Sigmoid colon (tissue), 7 donors: Measurements from ENCODE around the gene UST. TPM values are rescaled to one million over a fixed set of nuclear protein-coding genes. Genes with fewer than 3 reads are reported as not detected.

ENCODE experiments used
- DNase-seq: peaks from one replicate; pipeline ENCODE4 v3.0.0-alpha.2; 2019
- H3K27ac ChIP-seq, 4 donors: fragments of 200-600 bp; sonication (generic); one replicate each; pipeline ENCODE4 v1.5.1; 2016 to 2019; ENCODE audit warnings: mild to moderate bottlenecking in 1 of 4
- H3K27me3 ChIP-seq, 3 donors: fragments of 200-600 bp; sonication (generic); one replicate each; pipeline ENCODE4 v1.5.1; 2019; ENCODE audit warnings: mild to moderate bottlenecking in 1 of 3
- H3K36me3 ChIP-seq, 4 donors: fragments of 200-600 bp; sonication (generic); one replicate each; pipeline ENCODE4 v1.5.1; 2016 to 2019
- H3K4me1 ChIP-seq, 4 donors: fragments of 200-600 bp; sonication (generic); one replicate each; pipeline ENCODE4 v1.5.1; 2017 to 2019
- H3K4me3 ChIP-seq, 4 donors: fragments of 200-600 bp; sonication (generic); one replicate each; pipeline ENCODE4 v1.5.1; 2017 to 2019; ENCODE audit warnings: mild to moderate bottlenecking in 2 of 4, moderate library complexity in 1 of 4
- H3K9me3 ChIP-seq, 4 donors: fragments of 200-600 bp in 3 of 4; sonication (generic) in 3 of 4; one replicate each; pipeline versions ENCODE4 v1.5.1 to v1.6.1; 2013 to 2019
- CTCF ChIP-seq, 4 experiments: fragments of 450-650 bp in 3 of 4; fragments of 200-600 bp in 1 of 4; IDR thresholded peaks; one replicate each; pipeline ENCODE4 v1.5.1; 2016 to 2019; ENCODE audit warnings: antibody characterized with exemption in 4 of 4, mild to moderate bottlenecking in 3 of 4, moderate library complexity in 2 of 4
- EP300 ChIP-seq, 4 donors: sonication (generic); formaldehyde crosslinking; IDR thresholded peaks; one replicate each; pipeline ENCODE4 v1.6.1; 2017; ENCODE audit warnings: antibody characterized with exemption in 4 of 4
- POLR2A ChIP-seq, 2 donors: fragments of 450-650 bp; IDR thresholded peaks; one replicate each; pipeline ENCODE4 v1.6.1; 2016; ENCODE audit warnings: antibody characterized with exemption in 2 of 2, mild to moderate bottlenecking in 2 of 2, moderate library complexity in 2 of 2
- POLR2AphosphoS5 ChIP-seq, 4 donors: sonication (generic); formaldehyde crosslinking; IDR thresholded peaks; one replicate each; pipeline ENCODE4 v1.6.1; 2017; ENCODE audit warnings: antibody characterized with exemption in 4 of 4
- WGBS, 2 donors: extraction: QIAGEN DNeasy Blood & Tissue Kit; methylation state at CpG; one replicate each; pipeline ENCODE4 v1.1.7; 2013; 5-methylcytosine and 5-hydroxymethylcytosine counted together
- intact Hi-C: fragments of 100-400 bp; cut with DNase I; formaldehyde crosslinking; loops from one replicate; pipeline ENCODE4 v1.15.1; 2023
- polyA plus RNA-seq, 3 donors: library from polyadenylated mRNA; stranded (reverse); fragments of 200-250 nt; gene quantifications; one replicate each; pipeline ENCODE4 v1.2.3, GENCODE V29; 2013
- total RNA-seq, 4 donors: library from RNA; depleted of rRNA; stranded (reverse); fragments of >200 nt; gene quantifications; one replicate each; pipeline ENCODE4 v1.1.0, GENCODE V29; 2016
- donor health status: healthy with polysubstance abuse.
- donor health status: Bipolar disorder and iron deficiency.
- donor health status: healthy.

Gene UST
- total and polyA plus RNA-seq, 7 donors, result 0.46 to 35.2 (median 21.8) TPM

- WGBS, 2 donors, result 60 to 86% methylated on average over 2 of the region's 2 CpGs
- H3K27me3 ChIP-seq, result no peaks in the 10 kb centered on the region
- no peak overlapping the region for H3K27ac ChIP-seq
- TF ChIP-seq POLR2A (IDR thresholded peaks at IDR 0.05) (no peak), POLR2AphosphoS5 (IDR thresholded peaks at IDR 0.05) (no peak), EP300 (IDR thresholded peaks at IDR 0.05) (no peak), CTCF (IDR thresholded peaks at IDR 0.05) (no peak)
- H3K9me3 ChIP-seq, result no peaks in the 10 kb centered on the region
- peaks cover 0 to 43% (median 25%) of the 10 kb centered on the region in 4 donors for H3K4me1 ChIP-seq
- no peaks in the 10 kb centered on the region for H3K36me3 ChIP-seq
- no peak for DNase-seq
- intact Hi-C loops, result no loop called here
- H3K4me3 ChIP-seq, result no peak overlapping the region
Observed at GRCh38 chr6:149061930-149062329, 315.1 kb downstream of the UST start.

DNA sequence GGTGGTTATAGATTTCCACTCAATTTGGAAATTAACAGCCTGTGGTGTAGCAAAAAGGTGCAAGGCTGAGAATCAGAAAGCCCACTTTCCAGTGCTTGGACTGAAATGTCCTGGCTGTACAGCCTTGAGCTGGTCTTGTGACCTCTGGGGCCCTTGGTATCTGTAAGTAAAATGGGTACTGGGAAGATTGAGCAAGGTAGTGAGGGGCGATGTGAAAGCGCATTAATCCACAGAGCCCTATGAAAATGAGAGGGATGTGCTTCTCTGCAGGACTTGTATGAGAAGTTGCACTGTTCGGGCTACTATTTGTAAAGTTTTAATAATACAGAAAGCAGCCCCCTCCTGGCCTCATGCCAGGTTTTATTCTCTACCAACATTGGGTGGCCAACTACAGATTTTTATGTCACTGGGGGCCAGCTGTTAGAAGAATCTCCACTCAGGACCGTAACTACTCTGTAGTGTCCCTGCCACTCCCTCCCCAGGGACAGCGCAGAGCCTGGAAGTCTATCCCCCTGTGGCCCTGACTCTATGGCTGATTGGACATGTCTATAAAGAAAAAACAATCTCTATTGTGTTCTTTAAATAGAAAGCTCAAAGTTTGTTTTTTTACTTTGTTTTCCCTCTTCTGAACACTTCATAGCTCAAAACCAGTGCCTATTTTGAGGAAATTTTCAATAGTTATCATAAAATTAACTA, 316.0 kb downstream of the UST start:
- Histone ChIP-seq H3K4me3 (no peak overlapping the region), H3K36me3 (no peaks in the 10 kb centered on the region), H3K27ac (no peak overlapping the region), H3K9me3 (no peaks in the 10 kb centered on the region), H3K4me1 (peaks cover 0 to 43% (median 25%) of the 10 kb centered on the region in 4 donors), H3K27me3 (no peaks in the 10 kb centered on the region)
- TF ChIP-seq POLR2A (IDR thresholded peaks at IDR 0.05), result no peak
- no peak for TF ChIP-seq EP300 (IDR thresholded peaks at IDR 0.05)
- no peak for TF ChIP-seq CTCF (IDR thresholded peaks at IDR 0.05)
- no peak for TF ChIP-seq POLR2AphosphoS5 (IDR thresholded peaks at IDR 0.05)
- DNase-seq, result no peak
- 92 to 95% methylated on average over 5 of the region's 5 CpGs for WGBS, 2 donors
- intact Hi-C loops, result no loop called here

- intact Hi-C loops, result no loop called here
- H3K4me1 ChIP-seq, result peaks cover 0 to 43% (median 25%) of the 10 kb centered on the region in 4 donors
Observed at GRCh38 chr6:149063468-149063867, 316.6 kb downstream of the UST start.

GRCh38 chr6:149064001-149064659, 317.3 kb downstream of the UST start:
- TF ChIP-seq CTCF (IDR thresholded peaks at IDR 0.05) (no peak), POLR2A (IDR thresholded peaks at IDR 0.05) (no peak)
- Histone ChIP-seq H3K27me3 (no peaks in the 10 kb centered on the region), H3K9me3 (no peaks in the 10 kb centered on the region), H3K27ac (peak overlapping the region in 2 of 4 donors; percentile 26 to 37), H3K4me1 (peaks cover 0 to 43% (median 25%) of the 10 kb centered on the region in 4 donors), H3K36me3 (no peaks in the 10 kb centered on the region), H3K4me3 (no peak overlapping the region)
- intact Hi-C loops, result no loop called here
- no peak for DNase-seq
- WGBS, 2 donors, result 87 to 92% methylated on average over 5 of the region's 5 CpGs

More at GRCh38 chr6:149063468-149063867, 316.6 kb downstream of the UST start:
- H3K27me3 ChIP-seq, result no peaks in the 10 kb centered on the region
- H3K36me3 ChIP-seq, result no peaks in the 10 kb centered on the region
- 88 to 94% methylated on average over 3 of the region's 3 CpGs for WGBS, 2 donors
- TF ChIP-seq POLR2A (IDR thresholded peaks at IDR 0.05), result no peak
- no peak for TF ChIP-seq CTCF (IDR thresholded peaks at IDR 0.05)
- no peak for TF ChIP-seq POLR2AphosphoS5 (IDR thresholded peaks at IDR 0.05)
- TF ChIP-seq EP300 (IDR thresholded peaks at IDR 0.05), result no peak
- H3K9me3 ChIP-seq, result no peaks in the 10 kb centered on the region
- no peak overlapping the region for H3K4me3 ChIP-seq
- no peak for DNase-seq
- no peak overlapping the region for H3K27ac ChIP-seq
